ENCODE data around the gene RTN4R. TPM values are rescaled to one million over a fixed set of nuclear protein-coding genes. Genes with fewer than 3 reads are reported as not detected.

Gene RTN4R
- 0.15 and 0.33 TPM in 2 replicates for total RNA-seq

DNA sequence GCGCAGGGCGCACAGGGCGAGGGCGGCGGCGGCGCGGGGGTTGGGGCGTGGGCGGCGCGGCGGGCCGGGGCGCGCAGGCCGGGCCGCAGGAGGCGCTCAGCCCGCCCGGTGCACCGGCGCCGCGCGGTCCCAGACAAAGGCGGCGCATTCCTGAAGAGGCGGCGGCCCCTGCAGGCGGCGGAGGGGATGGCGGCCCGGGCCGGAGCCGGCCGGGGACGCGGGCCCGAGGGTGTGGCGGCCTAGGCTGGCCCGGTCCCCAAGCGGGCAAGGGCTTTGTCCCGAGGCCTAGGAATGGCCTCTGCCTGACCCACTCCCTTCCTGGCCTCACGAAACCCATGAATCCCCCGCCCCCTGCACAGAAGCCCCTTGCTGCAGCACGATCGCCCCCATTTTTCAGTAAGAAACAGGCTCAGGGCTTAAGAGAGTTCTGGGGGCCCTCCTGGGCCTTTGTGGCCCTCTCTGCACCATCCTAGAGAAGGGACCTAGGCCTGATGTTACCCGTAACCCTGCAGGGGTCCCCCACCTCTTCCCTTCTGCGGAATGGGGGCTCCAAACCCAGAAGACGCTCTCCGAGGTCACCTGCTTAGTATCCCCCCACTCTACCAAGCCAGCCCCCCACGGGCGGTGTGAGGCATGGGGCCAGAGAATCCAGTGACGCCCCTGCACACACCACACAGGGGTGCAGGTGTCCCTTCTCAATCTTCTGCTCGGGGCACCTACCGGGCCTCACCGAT lies at the start of gene RTN4R:
Gene RTN4R (minus strand): TSS at position 40 of the 734 bp plus-strand sequence. CDS start 226 bp downstream, outside the sequence.

Other genes with a start within 250 kb of the RTN4R start
- 42.6 and 62.0 TPM in 2 replicates for gene TANGO2, start 247.2 kb downstream of the RTN4R start, total RNA-seq
- 19.5 and 23.3 TPM in 2 replicates for gene DGCR8, start 188.1 kb downstream of the RTN4R start, total RNA-seq
- 132 and 263 TPM in 2 replicates for gene RANBP1, start 152.2 kb downstream of the RTN4R start, total RNA-seq
- gene TRMT2A, start 151.1 kb downstream of the RTN4R start, total RNA-seq = 35.2 and 56.6 TPM in 2 replicates
- gene ZDHHC8, start 136.5 kb downstream of the RTN4R start, total RNA-seq = 11.6 and 21.2 TPM in 2 replicates
- gene CCDC188, start 117.3 kb downstream of the RTN4R start, total RNA-seq = 0.15 TPM in 1 of 2 replicates, not detected in the other
- gene DGCR6L, start 51.7 kb upstream of the RTN4R start, total RNA-seq = 63.5 and 74.2 TPM in 2 replicates
- gene ZNF74, start 125.8 kb upstream of the RTN4R start, total RNA-seq = 11.8 and 18.4 TPM in 2 replicates
- gene SCARF2, start 169.5 kb upstream of the RTN4R start, total RNA-seq = 25.2 and 38.2 TPM in 2 replicates
- 30.1 and 51.1 TPM in 2 replicates for gene KLHL22, start 227.5 kb upstream of the RTN4R start, total RNA-seq
- 39.0 and 39.4 TPM in 2 replicates for gene MED15, start 239.3 kb upstream of the RTN4R start, total RNA-seq

Measured in smooth muscle cell of trachea (primary cell).